GM10248 (cell line): ENCODE measurements around the gene CDC42BPB.

ENCODE experiments used
- CTCF ChIA-PET: fragments of 300-600 bp; sonication (Branson Sonifier 250); formaldehyde crosslinking; extraction: SDS; loops from one replicate; lab custom pipeline; 2021; ENCODE audit warnings: antibody characterized with exemption; lab: Yijun Ruan, JAX
- POLR2A ChIA-PET: fragments of 350-650 bp; sonication (Branson Sonifier 250); formaldehyde crosslinking; extraction: SDS; loops from one replicate; lab custom pipeline; 2020; ENCODE audit warnings: antibody characterized with exemption; lab: Yijun Ruan, JAX
- DNase-seq: peaks from one replicate; pipeline ENCODE4 v3.0.0; 2012; ENCODE audit errors: extremely low spot score
- CTCF ChIP-seq: IDR thresholded peaks from 2 replicates; pipeline ENCODE4 v1.5.1; 2012; ENCODE audit warnings: mild to moderate bottlenecking, low read depth; ENCODE audit errors: extremely low read depth, missing control alignments, control extremely low read depth

Gene CDC42BPB

GRCh38 chr14:103057372-103058163 lies at the start of gene CDC42BPB:
Gene CDC42BPB (minus strand): TSS chr14:103057549. CDS start chr14:103057173, 376 bp downstream.
- no peak for TF ChIP-seq CTCF
- ChIA-PET CTCF (interaction anchor here (0.7 to 1.2 kb wide), 3 partner anchors 16 to 363 kb away, joined by 3 read pairs; no protein-coding TSS in a partner anchor), POLR2A (no interaction called here)
- peak; percentile 84 for DNase-seq

GRCh38 chr14:103105580-103106150 lies 48.3 kb upstream of the CDC42BPB start:
- DNase-seq = no peak
- peak; percentile 17 for TF ChIP-seq CTCF
- ChIA-PET POLR2A (no interaction called here), CTCF (interaction anchor here (0.7 to 8.0 kb wide), 47 partner anchors 7 to 440 kb away, joined by 3 to 121 read pairs (median 6); partner anchors contain the start of genes EXOC3L4, LBHD2 and TNFAIP2)

- TF ChIP-seq CTCF = peak; percentile 99
- ChIA-PET CTCF (interaction anchor here (0.6 to 8.0 kb wide), 70 partner anchors 8 to 457 kb away, joined by 3 to 121 read pairs (median 4); partner anchors contain the start of genes BAG5, EIF5, EXOC3L4 and LBHD2), POLR2A (interaction anchor here (1.0 kb wide), 1 partner anchor 239 kb away, joined by 3 read pairs; no protein-coding TSS in a partner anchor)
- DNase-seq = peak; percentile 84
Measured at GRCh38 chr14:103104654-103105452, 47.5 kb upstream of the CDC42BPB start.

- POLR2A ChIA-PET = interaction anchor here (1.0 kb wide), 1 partner anchor 239 kb away, joined by 3 read pairs; no protein-coding TSS in a partner anchor
- no peak for TF ChIP-seq CTCF
- CTCF ChIA-PET = interaction anchor here (0.6 to 8.0 kb wide), 65 partner anchors 8 to 458 kb away, joined by 3 to 121 read pairs (median 5); partner anchors contain the start of genes BAG5, EIF5, EXOC3L4 and LBHD2
- no peak for DNase-seq
Measured at GRCh38 chr14:103104389-103104653, 47.0 kb upstream of the CDC42BPB start.

GRCh38 chr14:103103461-103104388 lies 46.4 kb upstream of the CDC42BPB start:
- DNase-seq = no peak
- no peak for TF ChIP-seq CTCF
- CTCF ChIA-PET = interaction anchor here (0.9 to 8.0 kb wide), 34 partner anchors 8 to 458 kb away, joined by 3 to 121 read pairs (median 6); partner anchors contain the start of genes BAG5, EIF5, EXOC3L4 and TNFAIP2
- POLR2A ChIA-PET = no interaction called here
